ENCODE measurements around the gene PCNX2. TPM values are rescaled to one million over a fixed set of nuclear protein-coding genes. Genes with fewer than 3 reads are reported as not detected.

PCNX2 gene
- total RNA-seq, 1 experiment from 2014 or later, result 50.8 TPM

- Mint-ChIP-seq H3K27me3 (ENCODE audit: low read depth) (no peaks in the 10 kb centered on the region), H3K9me3 (no peaks in the 10 kb centered on the region), H3K4me3 (no peak overlapping the region), H3K27ac (peak overlapping the region; percentile 68), H3K36me3 (peaks cover 55% of the 10 kb centered on the region), H3K4me1 (peaks cover 39% of the 10 kb centered on the region)
- TF ChIP-seq ZNF425 (CRISPR knock-in tag; conservative IDR thresholded peaks at IDR 0.05) (no peak), TEAD4 (CRISPR knock-in tag; IDR thresholded peaks at IDR 0.05) (no peak), ZNF671 (CRISPR knock-in tag; IDR thresholded peaks at IDR 0.05) (no peak), CREM (CRISPR knock-in tag; IDR thresholded peaks at IDR 0.05) (no peak), HMGA2 (CRISPR knock-in tag; IDR thresholded peaks at IDR 0.05) (no peak), JAZF1 (CRISPR knock-in tag; IDR thresholded peaks at IDR 0.05) (no peak)
- CTCF ChIA-PET, result no interaction called here
- ATAC-seq, result no peak; the same call in 1 of the 2 replicates
- DNase-seq (ENCODE audit: low spot score), result no peak
- POLR2A ChIA-PET, result no interaction called here
Measured at GRCh38 chr1:233251201-233251720, 44.3 kb downstream of the PCNX2 start.

- Mint-ChIP-seq H3K9me3 (no peaks in the 10 kb centered on the region), H3K4me1 (peaks cover 20% of the 10 kb centered on the region), H3K36me3 (peaks cover 65% of the 10 kb centered on the region), H3K4me3 (no peak overlapping the region), H3K27ac (peak overlapping the region; percentile 42), H3K27me3 (ENCODE audit: low read depth) (no peaks in the 10 kb centered on the region)
- DNase-seq (ENCODE audit: low spot score) (no peak), ATAC-seq (no peak)
- ChIA-PET CTCF (no interaction called here), POLR2A (no interaction called here)
- TF ChIP-seq ELF4 (CRISPR knock-in tag; IDR thresholded peaks at IDR 0.05; ENCODE audit: low read depth), result no peak
- TF ChIP-seq IRF2 (CRISPR knock-in tag; IDR thresholded peaks at IDR 0.05; ENCODE audit: borderline replicate concordance, low read depth), result no peak
- no peak for TF ChIP-seq AFF4 (CRISPR knock-in tag; IDR thresholded peaks at IDR 0.05; ENCODE audit: borderline replicate concordance)
- no peak for TF ChIP-seq ZNF138 (CRISPR knock-in tag; conservative IDR thresholded peaks at IDR 0.05)
- TF ChIP-seq SP1 (CRISPR knock-in tag; conservative IDR thresholded peaks at IDR 0.05), result no peak
- TF ChIP-seq ZNF121 (CRISPR knock-in tag; IDR thresholded peaks at IDR 0.05), result no peak
- TF ChIP-seq SMAD4 (CRISPR knock-in tag; IDR thresholded peaks at IDR 0.05), result no peak
- no peak for TF ChIP-seq PRDM15 (CRISPR knock-in tag; IDR thresholded peaks at IDR 0.05)
- TF ChIP-seq MAX (CRISPR knock-in tag; IDR thresholded peaks at IDR 0.05), result no peak
- TF ChIP-seq ZNF281 (CRISPR knock-in tag; IDR thresholded peaks at IDR 0.05), result no peak
- no peak for TF ChIP-seq ZNF423 (CRISPR knock-in tag; IDR thresholded peaks at IDR 0.05)
- no peak for TF ChIP-seq CBFB (CRISPR knock-in tag; IDR thresholded peaks at IDR 0.05; ENCODE audit: low read depth)
- TF ChIP-seq JUN (CRISPR knock-in tag; IDR thresholded peaks at IDR 0.05), result no peak
- TF ChIP-seq STAT6 (CRISPR knock-in tag; conservative IDR thresholded peaks at IDR 0.05; ENCODE audit: low read depth), result no peak
Measured at GRCh38 chr1:233248014-233248413, 47.5 kb downstream of the PCNX2 start.

Measured in WTC11 (cell line).